GM03348 (cell line): Measurements from ENCODE around the gene PRKAG2.

Source experiments
- DNase-seq: peaks from one replicate; pipeline ENCODE4 v3.0.0; 2012; ENCODE audit warnings: low spot score

PRKAG2 gene

GRCh38 chr7:151799506-151799905 lies 77.4 kb downstream of the PRKAG2 start:
- no peak for DNase-seq

- DNase-seq = no peak
These were observed 78.0 kb downstream of the PRKAG2 start for GRCh38 chr7:151798851-151799448.

GRCh38 chr7:151797667-151798307 lies 79.1 kb downstream of the PRKAG2 start:
- peak; percentile 91 for DNase-seq

- no peak for DNase-seq
These were observed 79.9 kb downstream of the PRKAG2 start for GRCh38 chr7:151796871-151797537.

- peak; percentile 50 for DNase-seq
These were observed 80.6 kb downstream of the PRKAG2 start for GRCh38 chr7:151796091-151796870.

GRCh38 chr7:151795168-151795811 lies 81.6 kb downstream of the PRKAG2 start:
- no peak for DNase-seq

GRCh38 chr7:151794508-151795167 lies 82.3 kb downstream of the PRKAG2 start:
- no peak for DNase-seq

- no peak for DNase-seq
These were observed 82.9 kb downstream of the PRKAG2 start for GRCh38 chr7:151793991-151794507.

GRCh38 chr7:151793531-151793951 lies 83.4 kb downstream of the PRKAG2 start:
- DNase-seq = no peak

- no peak for DNase-seq
These were observed 84.3 kb downstream of the PRKAG2 start for GRCh38 chr7:151792636-151793035.

- DNase-seq = no peak
These were observed 84.8 kb downstream of the PRKAG2 start for GRCh38 chr7:151792086-151792485.

GRCh38 chr7:151790830-151791620 lies 85.9 kb downstream of the PRKAG2 start:
- DNase-seq = no peak

- no peak for DNase-seq
These were observed 86.7 kb downstream of the PRKAG2 start for GRCh38 chr7:151790095-151790829.

GRCh38 chr7:151789380-151789947 lies 87.5 kb downstream of the PRKAG2 start:
- no peak for DNase-seq

- no peak for DNase-seq
These were observed 89.6 kb downstream of the PRKAG2 start for GRCh38 chr7:151787348-151787747.

GRCh38 chr7:151786936-151787335 lies 90.0 kb downstream of the PRKAG2 start:
- no peak for DNase-seq

- DNase-seq = no peak
These were observed 90.7 kb downstream of the PRKAG2 start for GRCh38 chr7:151786241-151786640.

- DNase-seq = no peak
These were observed 91.3 kb downstream of the PRKAG2 start for GRCh38 chr7:151785681-151785965.

- no peak for DNase-seq
These were observed 91.8 kb downstream of the PRKAG2 start for GRCh38 chr7:151784853-151785680.
